Adipocyte (in vitro differentiated cells): ENCODE measurements around the gene EFNB3.
A peak's percentile ranks its signal among the peaks of the same experiment; 100 is the strongest.

Experiments
- DNase-seq: peaks from one replicate; pipeline ENCODE4 v3.0.0-alpha.2; 2015; ENCODE audit warnings: low read depth
- H3K27me3 ChIP-seq: replicated peaks from 2 replicates; pipeline ENCODE4 v1.7.0; 2013; ENCODE audit warnings: mild to moderate bottlenecking, low read length, moderate library complexity; ENCODE audit not compliant: control insufficient read depth, insufficient read depth
- H3K36me3 ChIP-seq: 2 replicates; pipeline ENCODE4 v1.7.0; 2013; ENCODE audit warnings: low read length, mild to moderate bottlenecking, moderate library complexity; ENCODE audit not compliant: control insufficient read depth, insufficient read depth, severe bottlenecking
- H3K4me1 ChIP-seq: 2 replicates; pipeline ENCODE4 v1.7.0; 2013; ENCODE audit warnings: mild to moderate bottlenecking, low read length, moderate library complexity; ENCODE audit not compliant: control insufficient read depth, insufficient read depth
- H3K4me3 ChIP-seq: 2 replicates; pipeline ENCODE4 v1.7.0; 2013; ENCODE audit warnings: mild to moderate bottlenecking, low read length, moderate library complexity
- H3K9ac ChIP-seq: 2 replicates; pipeline ENCODE4 v1.7.0; 2013; ENCODE audit warnings: mild to moderate bottlenecking, low read length, moderate library complexity
- H3K9me3 ChIP-seq: 2 replicates; pipeline ENCODE4 v1.7.0; 2013; ENCODE audit warnings: mild to moderate bottlenecking, low read length, moderate library complexity; ENCODE audit not compliant: control insufficient read depth

EFNB3 gene

DNA sequence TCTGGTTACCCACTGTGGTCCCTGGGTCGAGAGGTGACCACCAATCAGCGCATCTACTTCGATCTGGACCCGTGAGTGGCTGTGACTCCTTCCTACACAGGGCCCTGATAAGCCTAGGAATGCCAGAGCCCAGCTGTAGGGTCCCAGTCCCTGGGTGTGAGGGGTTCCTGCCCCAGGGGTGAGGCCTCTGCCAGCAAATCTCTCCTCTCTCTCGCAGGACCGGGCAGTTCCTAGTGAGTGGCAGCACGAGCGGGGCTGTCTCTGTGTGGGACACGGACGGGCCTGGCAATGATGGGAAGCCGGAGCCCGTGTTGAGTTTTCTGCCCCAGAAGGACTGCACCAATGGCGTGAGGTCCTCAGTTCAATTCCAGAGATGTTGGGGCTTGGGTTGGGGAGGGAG lies 2.2 kb upstream of the EFNB3 start:
- H3K4me1 ChIP-seq = peaks cover 11% of the 10 kb centered on the region
- H3K4me3 ChIP-seq = no peak overlapping the region
- H3K27me3 ChIP-seq = peaks cover 34% of the 10 kb centered on the region
- no peak for DNase-seq
- H3K9me3 ChIP-seq = no peaks in the 10 kb centered on the region
- H3K9ac ChIP-seq = no peak overlapping the region
- H3K36me3 ChIP-seq = peaks cover 10% of the 10 kb centered on the region

DNA sequence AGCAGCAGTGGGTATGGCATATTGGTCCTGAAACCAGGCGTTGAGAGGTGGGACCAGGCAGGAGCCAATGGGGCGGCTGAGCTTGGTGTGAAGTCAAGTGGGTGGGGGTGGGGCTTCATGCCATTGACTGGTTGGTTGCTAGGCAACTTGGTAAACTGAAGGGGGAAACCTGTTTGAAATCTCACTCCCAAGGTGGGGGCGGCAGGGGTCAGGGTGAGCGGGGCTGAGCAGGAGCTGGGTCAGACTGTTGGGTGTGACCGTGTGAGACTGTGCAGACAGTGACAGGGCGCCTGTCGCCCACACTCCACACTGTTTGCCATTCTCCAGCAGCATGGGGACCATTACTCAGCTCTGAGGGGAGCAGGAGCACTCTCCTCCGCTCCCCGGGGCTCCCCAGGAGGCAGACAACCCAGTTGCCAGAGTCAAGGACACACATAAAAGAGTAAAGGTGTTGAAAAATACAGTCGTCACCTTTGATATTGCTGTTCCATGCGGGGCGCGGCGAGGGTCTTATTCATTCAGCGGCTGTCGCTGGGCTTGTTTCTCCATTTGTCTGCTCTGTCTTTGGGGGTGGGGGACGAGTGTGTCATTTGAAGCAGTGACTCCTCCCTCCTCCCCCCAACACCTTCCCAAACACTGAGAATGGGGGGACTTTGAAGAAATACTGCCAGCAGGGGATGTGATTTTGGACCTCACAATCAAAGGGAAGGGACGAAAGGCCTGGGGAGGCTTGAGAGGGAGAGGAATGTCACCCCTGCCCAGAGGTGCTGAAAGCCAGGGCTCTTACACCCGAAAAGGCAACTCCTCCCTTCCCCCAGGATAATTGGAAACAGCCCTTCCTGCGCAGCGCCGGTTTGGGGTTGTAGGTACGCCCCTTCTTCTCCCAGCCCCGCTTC lies 1.2 kb upstream of the EFNB3 start:
- peaks cover 41% of the 10 kb centered on the region for H3K27me3 ChIP-seq
- H3K9ac ChIP-seq = no peak overlapping the region
- peak; percentile 57 for DNase-seq
- H3K4me1 ChIP-seq = peaks cover 11% of the 10 kb centered on the region
- no peak overlapping the region for H3K4me3 ChIP-seq
- H3K9me3 ChIP-seq = no peaks in the 10 kb centered on the region
- H3K36me3 ChIP-seq = peaks cover 10% of the 10 kb centered on the region

DNA sequence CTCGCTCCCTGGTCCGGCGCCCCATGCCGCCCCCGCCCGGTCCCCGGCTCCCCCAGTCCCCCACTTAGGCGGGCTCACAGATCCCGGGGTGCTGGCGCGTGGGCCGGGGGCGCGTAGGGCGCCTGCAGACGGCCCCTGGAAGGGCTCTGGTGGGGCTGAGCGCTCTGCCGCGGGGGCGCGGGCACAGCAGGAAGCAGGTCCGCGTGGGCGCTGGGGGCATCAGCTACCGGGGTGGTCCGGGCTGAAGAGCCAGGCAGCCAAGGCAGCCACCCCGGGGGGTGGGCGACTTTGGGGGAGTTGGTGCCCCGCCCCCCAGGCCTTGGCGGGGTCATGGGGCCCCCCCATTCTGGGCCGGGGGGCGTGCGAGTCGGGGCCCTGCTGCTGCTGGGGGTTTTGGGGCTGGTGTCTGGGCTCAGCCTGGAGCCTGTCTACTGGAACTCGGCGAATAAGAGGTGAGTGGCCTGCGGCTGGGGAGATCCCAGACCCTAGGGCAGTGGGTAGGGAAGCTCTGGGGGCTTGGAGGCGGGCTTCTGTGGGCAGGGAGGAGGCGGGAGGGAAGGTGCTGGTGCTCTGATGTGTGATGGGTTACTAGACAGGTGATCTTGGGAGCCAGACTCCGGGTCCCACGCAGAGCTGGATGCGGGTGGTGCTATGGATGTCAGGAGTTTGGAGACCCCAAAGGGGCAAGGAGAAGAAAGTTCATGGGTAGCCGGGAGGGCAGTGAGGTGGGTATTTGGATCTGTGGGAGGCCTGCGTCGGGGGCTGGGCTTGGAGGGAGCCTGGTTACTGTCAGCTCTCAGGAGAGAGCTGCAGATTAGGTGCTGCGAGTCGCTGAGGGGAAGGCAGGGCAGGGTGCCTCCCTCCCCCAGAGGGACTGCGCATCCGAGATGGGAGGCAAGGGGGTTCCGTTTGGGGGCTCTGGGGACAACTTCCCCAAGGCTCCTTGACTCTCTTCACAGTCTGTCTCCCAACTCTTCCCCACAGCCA lies 560 bp downstream of the EFNB3 start:
- no peak overlapping the region for H3K9ac ChIP-seq
- peaks cover 11% of the 10 kb centered on the region for H3K4me1 ChIP-seq
- peaks cover 44% of the 10 kb centered on the region for H3K27me3 ChIP-seq
- H3K4me3 ChIP-seq = no peak overlapping the region
- H3K9me3 ChIP-seq = no peaks in the 10 kb centered on the region
- H3K36me3 ChIP-seq = peaks cover 10% of the 10 kb centered on the region
- peak; percentile 22 for DNase-seq

DNA sequence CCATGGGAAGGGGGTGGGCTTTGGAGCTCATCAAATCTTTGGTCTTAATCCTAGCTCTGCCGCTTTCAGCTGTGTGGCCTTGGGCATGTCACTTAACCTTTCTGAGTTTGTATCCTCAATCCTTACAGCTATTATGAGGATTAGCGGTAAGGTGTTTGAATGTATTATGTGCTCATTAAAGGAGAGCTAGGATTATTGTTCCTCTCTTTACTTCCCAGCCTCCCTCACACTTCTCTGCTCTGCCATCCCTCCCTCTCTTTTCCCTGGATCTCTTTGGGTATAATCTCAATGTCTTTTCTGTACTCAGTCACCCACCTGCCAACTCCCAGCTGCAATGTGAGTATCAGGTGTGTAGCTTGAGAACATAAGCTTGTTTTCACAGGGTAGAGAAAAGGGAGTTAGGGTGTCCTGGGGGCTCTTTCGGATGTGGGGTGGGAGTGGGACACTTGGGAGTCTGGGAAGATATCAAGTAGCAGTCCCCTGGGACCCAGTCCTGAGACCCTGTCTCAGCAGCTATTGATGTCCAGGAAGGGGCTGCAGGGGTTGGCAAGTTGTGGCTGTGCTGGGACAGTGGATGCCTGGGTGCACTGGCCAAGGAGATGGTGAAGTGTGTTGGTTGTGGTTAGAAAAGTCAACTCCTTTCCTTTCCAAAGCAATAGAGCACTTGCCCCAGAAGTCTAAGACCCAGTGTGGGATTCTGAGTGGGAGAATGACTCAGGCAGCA lies 1.8 kb downstream of the EFNB3 start:
- Histone ChIP-seq H3K4me1 (peaks cover 11% of the 10 kb centered on the region), H3K27me3 (peaks cover 56% of the 10 kb centered on the region), H3K36me3 (peaks cover 3% of the 10 kb centered on the region), H3K9ac (no peak overlapping the region), H3K4me3 (no peak overlapping the region), H3K9me3 (no peaks in the 10 kb centered on the region)
- no peak for DNase-seq

DNA sequence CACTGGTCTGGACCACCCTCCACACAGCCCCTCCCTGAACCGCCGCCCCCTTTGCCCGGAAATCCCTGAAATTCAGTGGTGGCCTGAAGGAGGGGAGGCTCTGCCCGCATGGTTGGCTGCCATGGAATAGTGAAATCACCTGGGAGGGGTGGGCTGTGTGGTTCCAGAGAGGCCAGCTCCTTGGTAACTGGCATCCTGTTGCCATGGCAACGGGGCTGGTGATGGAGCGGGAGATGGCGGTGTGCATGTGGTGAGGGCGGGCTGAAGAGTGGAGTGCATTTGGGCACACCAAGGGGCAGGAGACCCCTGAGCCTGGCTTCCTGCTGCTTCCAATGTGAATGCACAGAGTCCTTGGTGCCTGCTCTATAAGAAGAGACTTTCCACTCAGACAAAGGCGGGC lies 2.4 kb downstream of the EFNB3 start:
- Histone ChIP-seq H3K9ac (no peak overlapping the region), H3K27me3 (peaks cover 63% of the 10 kb centered on the region), H3K4me1 (peaks cover 11% of the 10 kb centered on the region), H3K36me3 (no peaks in the 10 kb centered on the region), H3K4me3 (no peak overlapping the region), H3K9me3 (no peaks in the 10 kb centered on the region)
- DNase-seq = no peak

DNA sequence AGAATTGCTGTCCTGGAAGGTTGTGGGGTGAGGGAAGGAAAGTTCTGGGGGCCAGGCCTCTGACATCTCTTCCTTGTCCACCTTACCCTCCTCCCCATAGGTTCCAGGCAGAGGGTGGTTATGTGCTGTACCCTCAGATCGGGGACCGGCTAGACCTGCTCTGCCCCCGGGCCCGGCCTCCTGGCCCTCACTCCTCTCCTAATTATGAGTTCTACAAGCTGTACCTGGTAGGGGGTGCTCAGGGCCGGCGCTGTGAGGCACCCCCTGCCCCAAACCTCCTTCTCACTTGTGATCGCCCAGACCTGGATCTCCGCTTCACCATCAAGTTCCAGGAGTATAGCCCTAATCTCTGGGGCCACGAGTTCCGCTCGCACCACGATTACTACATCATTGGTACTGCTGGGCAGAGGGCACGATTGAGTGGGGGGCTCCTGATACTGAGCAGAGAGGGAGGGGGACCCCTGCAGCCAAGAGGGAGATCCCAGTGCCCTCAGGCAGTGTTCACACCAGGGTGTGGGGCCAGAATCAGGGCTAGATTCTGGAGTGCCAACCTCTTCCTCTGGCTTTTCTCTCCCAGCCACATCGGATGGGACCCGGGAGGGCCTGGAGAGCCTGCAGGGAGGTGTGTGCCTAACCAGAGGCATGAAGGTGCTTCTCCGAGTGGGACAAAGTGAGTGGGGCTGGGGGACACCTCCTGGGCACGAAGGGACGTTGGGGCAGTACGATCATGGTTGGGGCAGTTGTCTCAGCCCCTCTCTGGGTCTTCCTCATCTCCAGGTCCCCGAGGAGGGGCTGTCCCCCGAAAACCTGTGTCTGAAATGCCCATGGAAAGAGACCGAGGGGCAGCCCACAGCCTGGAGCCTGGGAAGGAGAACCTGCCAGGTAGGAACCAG lies 3.1 kb downstream of the EFNB3 start:
- H3K36me3 ChIP-seq = no peaks in the 10 kb centered on the region
- peaks cover 67% of the 10 kb centered on the region for H3K27me3 ChIP-seq
- H3K9ac ChIP-seq = no peak overlapping the region
- no peaks in the 10 kb centered on the region for H3K9me3 ChIP-seq
- no peak for DNase-seq
- H3K4me1 ChIP-seq = peaks cover 11% of the 10 kb centered on the region
- H3K4me3 ChIP-seq = no peak overlapping the region

DNA sequence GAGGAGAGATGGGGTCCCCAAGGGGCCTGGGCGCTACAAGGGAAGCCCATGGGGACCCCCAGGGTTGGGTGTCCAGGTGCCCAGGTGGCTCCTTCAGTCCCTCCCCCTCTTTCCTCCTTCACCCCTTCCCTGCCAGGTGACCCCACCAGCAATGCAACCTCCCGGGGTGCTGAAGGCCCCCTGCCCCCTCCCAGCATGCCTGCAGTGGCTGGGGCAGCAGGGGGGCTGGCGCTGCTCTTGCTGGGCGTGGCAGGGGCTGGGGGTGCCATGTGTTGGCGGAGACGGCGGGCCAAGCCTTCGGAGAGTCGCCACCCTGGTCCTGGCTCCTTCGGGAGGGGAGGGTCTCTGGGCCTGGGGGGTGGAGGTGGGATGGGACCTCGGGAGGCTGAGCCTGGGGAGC lies 4.0 kb downstream of the EFNB3 start:
- Histone ChIP-seq H3K9ac (no peak overlapping the region), H3K9me3 (no peaks in the 10 kb centered on the region), H3K4me1 (peaks cover 7% of the 10 kb centered on the region), H3K4me3 (no peak overlapping the region), H3K36me3 (no peaks in the 10 kb centered on the region), H3K27me3 (peaks cover 71% of the 10 kb centered on the region)
- DNase-seq = no peak

DNA sequence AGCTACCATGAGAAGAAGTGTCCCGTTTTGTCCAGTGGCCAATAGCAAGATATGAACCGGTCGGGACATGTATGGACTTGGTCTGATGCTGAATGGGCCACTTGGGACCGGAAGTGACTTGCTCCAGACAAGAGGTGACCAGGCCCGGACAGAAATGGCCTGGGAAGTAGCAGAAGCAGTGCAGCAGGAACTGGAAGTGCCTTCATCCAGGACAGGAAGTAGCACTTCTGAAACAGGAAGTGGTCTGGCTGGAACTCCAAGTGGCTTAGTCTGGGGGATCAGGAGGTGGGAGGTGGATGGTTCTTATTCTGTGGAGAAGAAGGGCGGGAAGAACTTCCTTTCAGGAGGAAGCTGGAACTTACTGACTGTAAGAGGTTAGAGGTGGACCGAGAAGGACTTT lies 5.3 kb downstream of the EFNB3 start:
- Histone ChIP-seq H3K4me3 (no peak overlapping the region), H3K9ac (no peak overlapping the region), H3K27me3 (peaks cover 66% of the 10 kb centered on the region), H3K4me1 (no peaks in the 10 kb centered on the region), H3K9me3 (no peaks in the 10 kb centered on the region), H3K36me3 (no peaks in the 10 kb centered on the region)
- DNase-seq = no peak

DNA sequence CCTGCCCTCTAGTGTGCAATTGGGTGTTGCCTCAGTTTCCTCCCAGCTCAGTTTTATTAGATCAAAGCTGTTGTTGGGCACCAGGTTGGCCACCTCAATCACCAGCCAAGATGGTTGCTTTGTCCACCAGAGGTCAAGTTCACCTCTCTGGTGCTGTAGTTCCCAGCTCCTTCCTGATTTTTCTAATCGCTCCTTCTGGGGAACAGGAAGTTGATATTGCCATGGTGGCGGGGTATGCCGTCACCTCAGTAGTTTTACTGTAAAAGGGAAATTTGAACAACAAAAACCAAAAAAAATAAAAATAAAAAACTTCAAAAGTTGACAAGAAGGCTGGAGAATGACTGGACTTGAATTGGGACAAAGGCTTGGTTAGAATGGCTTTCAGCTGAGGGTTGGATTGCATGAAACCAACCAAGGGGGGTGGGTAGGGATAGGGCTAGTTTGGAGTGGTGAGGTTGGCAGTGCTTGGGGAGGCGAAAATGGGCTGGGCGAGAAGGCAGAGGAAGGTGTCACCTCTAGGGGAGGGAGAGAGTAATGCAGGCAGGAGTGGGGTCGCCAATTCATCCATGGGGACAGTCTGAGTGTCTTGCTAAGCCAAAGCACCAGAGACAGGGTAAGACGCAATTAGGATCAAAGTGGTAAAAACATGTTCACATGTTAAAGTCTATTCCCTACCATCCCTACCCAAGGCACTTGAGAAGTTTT lies 6.2 kb downstream of the EFNB3 start:
- H3K4me3 ChIP-seq = no peak overlapping the region
- H3K4me1 ChIP-seq = no peaks in the 10 kb centered on the region
- no peak for DNase-seq
- no peaks in the 10 kb centered on the region for H3K9me3 ChIP-seq
- H3K36me3 ChIP-seq = no peaks in the 10 kb centered on the region
- no peak overlapping the region for H3K9ac ChIP-seq
- H3K27me3 ChIP-seq = peaks cover 68% of the 10 kb centered on the region
